Measurements from ENCODE around the gene OSGEP. TPM values are rescaled to one million over a fixed set of nuclear protein-coding genes. Genes with fewer than 3 reads are reported as not detected.

The OSGEP gene
- total and polyA plus RNA-seq, 5 donors = 17.6 to 21.9 (median 18.9) TPM

GRCh38 chr14:20429801-20430669, 24.6 kb downstream of the OSGEP start:
- DNase-seq (no peak), ATAC-seq (no peak)
- Histone ChIP-seq H3K4me1 (ENCODE audit: control insufficient read depth, insufficient read depth, low read length) (peaks cover 5% of the 10 kb centered on the region), H3K9me3 (ENCODE audit: control insufficient read depth, low read length) (no peaks in the 10 kb centered on the region), H3K4me3 (ENCODE audit: low read length) (no peak overlapping the region), H3K27ac (ENCODE audit: low read length) (no peak overlapping the region), H3K27me3 (ENCODE audit: control insufficient read depth, insufficient read depth) (no peaks in the 10 kb centered on the region)
- WGBS = 77% methylated on average over 30 of the region's 30 CpGs
- intact Hi-C loops (cut with DNase I) = no loop called here

DNA sequence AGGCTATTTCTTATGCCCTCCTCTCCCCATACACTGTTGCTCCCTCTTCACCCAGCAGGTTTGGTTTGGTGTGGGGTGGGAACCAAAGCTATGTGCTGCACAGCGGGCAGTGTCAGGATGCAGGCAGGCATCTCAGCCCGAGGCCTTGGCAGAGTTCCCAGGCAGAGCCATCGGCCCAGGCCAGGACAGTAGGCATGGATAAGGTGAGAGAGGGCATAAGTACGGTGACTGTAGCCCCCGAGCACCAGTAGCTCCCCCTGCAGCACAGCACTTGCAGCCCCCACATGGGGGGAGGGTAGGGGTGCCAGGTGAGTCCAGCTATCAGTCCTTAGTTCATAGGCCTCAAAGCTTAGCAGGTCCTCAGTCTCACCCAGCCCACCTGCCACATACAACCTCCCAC, 25.8 kb downstream of the OSGEP start:
- 38% methylated on average over 5 of the region's 5 CpGs for WGBS
- H3K9me3 ChIP-seq (ENCODE audit: control insufficient read depth, low read length) = no peaks in the 10 kb centered on the region
- H3K27ac ChIP-seq (ENCODE audit: low read length) = no peak overlapping the region
- no peaks in the 10 kb centered on the region for H3K27me3 ChIP-seq (ENCODE audit: control insufficient read depth, insufficient read depth)
- H3K4me1 ChIP-seq (ENCODE audit: control insufficient read depth, insufficient read depth, low read length) = peaks cover 5% of the 10 kb centered on the region
- DNase-seq = peak in 1 of 3 donors; percentile 57
- intact Hi-C loops (cut with DNase I) = no loop called here
- ATAC-seq = peak in 1 of 2 donors; percentile 20
- no peak overlapping the region for H3K4me3 ChIP-seq (ENCODE audit: low read length)

DNA sequence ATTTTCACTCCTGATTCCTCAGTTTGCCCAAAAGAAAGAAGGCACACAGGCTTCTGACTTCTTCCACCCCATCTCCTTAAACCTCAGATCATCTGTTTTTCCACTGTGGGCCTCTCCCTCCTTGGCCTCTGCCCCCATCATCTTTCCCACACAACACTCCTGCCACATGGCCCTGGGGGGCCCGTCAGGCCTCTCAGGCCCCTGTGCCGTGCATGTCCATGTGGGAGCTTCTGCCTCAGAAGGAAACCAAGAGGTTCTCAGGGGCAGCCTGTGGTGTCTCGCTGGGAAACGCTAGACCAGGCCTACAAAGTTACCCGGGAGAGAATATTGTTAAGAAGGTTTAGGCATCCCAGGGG, 26.6 kb downstream of the OSGEP start:
- Histone ChIP-seq H3K27me3 (ENCODE audit: control insufficient read depth, insufficient read depth) (no peaks in the 10 kb centered on the region), H3K4me1 (ENCODE audit: control insufficient read depth, insufficient read depth, low read length) (peaks cover 5% of the 10 kb centered on the region), H3K9me3 (ENCODE audit: control insufficient read depth, low read length) (no peaks in the 10 kb centered on the region), H3K4me3 (ENCODE audit: low read length) (no peak overlapping the region), H3K27ac (ENCODE audit: low read length) (no peak overlapping the region)
- ATAC-seq (no peak), DNase-seq (no peak)
- intact Hi-C loops (cut with DNase I) = no loop called here
- 75% methylated on average over 5 of the region's 5 CpGs for WGBS

DNA sequence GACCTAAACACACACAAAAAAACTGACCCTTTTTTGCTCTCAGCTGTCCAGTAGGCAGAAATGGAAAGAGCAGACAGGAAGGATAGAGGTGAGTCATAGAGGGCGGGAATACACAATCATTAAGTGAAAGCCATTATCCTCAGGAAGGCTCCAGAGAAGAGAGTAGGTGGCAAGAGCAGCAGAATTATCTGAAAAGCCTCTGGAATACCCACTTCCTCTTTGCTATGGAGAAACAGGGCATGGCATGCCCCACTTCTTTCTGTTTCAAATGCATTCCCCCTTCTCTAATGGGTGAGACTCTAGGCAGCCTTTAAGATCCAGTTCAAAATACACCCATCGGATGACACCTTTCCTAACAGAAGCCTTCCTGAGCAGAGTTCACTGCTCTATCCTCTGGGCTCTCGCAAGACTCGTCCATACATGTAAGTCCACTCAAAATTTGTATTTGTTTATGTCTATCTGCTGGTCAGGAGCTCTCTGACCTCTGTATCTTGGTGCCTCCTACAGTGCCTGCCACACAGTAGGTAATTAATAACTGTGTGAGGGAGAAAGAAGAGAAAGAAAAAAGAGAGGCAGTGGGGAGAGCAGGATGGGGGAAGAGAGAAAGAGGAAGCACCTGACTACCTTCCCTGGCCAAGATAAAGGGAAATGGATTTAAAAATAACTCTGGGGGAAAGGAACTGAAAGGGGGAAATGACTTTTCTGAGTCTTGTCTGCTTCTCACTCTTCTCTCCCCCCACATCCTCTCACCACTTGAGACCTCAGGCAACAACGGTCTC, 27.2 kb downstream of the OSGEP start:
- 62% methylated on average over 5 of the region's 5 CpGs for WGBS
- H3K4me3 ChIP-seq (ENCODE audit: low read length) = no peak overlapping the region

DNA sequence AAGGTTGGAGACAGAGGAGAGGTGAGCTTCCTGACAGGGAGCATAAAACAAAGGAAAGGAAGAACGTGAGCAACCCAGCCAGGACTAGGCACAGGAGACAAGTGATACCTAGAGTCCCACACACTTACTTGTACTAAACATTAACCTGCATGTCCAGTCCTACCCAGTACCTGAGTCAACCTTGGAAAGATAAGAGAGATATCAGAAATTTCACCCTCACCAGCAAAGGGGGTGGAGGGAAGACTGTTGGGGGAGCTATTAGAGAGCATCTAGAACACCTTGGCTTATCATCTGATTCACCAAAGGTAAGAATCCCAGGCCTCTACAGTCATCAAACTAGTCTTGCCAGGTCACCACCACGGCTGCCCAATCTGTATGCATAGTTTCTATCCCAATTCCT, 29.8 kb downstream of the OSGEP start:
- 36% methylated on average over 2 of the region's 2 CpGs for WGBS
- Histone ChIP-seq H3K27me3 (ENCODE audit: control insufficient read depth, insufficient read depth) (no peaks in the 10 kb centered on the region), H3K9me3 (ENCODE audit: control insufficient read depth, low read length) (no peaks in the 10 kb centered on the region), H3K27ac (ENCODE audit: low read length) (no peak overlapping the region), H3K4me1 (ENCODE audit: control insufficient read depth, insufficient read depth, low read length) (peaks cover 2% of the 10 kb centered on the region), H3K4me3 (ENCODE audit: low read length) (no peak overlapping the region)
- DNase-seq (no peak), ATAC-seq (no peak)
- intact Hi-C loops (cut with DNase I) = no loop called here

More for the DNA sequence above, 27.2 kb downstream of the OSGEP start:
- Histone ChIP-seq H3K9me3 (ENCODE audit: control insufficient read depth, low read length) (no peaks in the 10 kb centered on the region), H3K4me1 (ENCODE audit: control insufficient read depth, insufficient read depth, low read length) (peaks cover 5% of the 10 kb centered on the region), H3K27me3 (ENCODE audit: control insufficient read depth, insufficient read depth) (no peaks in the 10 kb centered on the region), H3K27ac (ENCODE audit: low read length) (no peak overlapping the region)
- peak; percentile 61 to 78 for ATAC-seq
- intact Hi-C loops (cut with DNase I) = no loop called here
- DNase-seq = no peak

- ATAC-seq (no peak), DNase-seq (no peak)
- no peaks in the 10 kb centered on the region for H3K27me3 ChIP-seq (ENCODE audit: control insufficient read depth, insufficient read depth)
- H3K4me3 ChIP-seq (ENCODE audit: low read length) = no peak overlapping the region
- intact Hi-C loops (cut with DNase I) = no loop called here
- H3K4me1 ChIP-seq (ENCODE audit: control insufficient read depth, insufficient read depth, low read length) = peaks cover 2% of the 10 kb centered on the region
- WGBS = 63% methylated on average over 2 of the region's 2 CpGs
- H3K27ac ChIP-seq (ENCODE audit: low read length) = no peak overlapping the region
- H3K9me3 ChIP-seq (ENCODE audit: control insufficient read depth, low read length) = no peaks in the 10 kb centered on the region
These were observed 31.7 kb downstream of the OSGEP start for GRCh38 chr14:20422886-20423285.

DNA sequence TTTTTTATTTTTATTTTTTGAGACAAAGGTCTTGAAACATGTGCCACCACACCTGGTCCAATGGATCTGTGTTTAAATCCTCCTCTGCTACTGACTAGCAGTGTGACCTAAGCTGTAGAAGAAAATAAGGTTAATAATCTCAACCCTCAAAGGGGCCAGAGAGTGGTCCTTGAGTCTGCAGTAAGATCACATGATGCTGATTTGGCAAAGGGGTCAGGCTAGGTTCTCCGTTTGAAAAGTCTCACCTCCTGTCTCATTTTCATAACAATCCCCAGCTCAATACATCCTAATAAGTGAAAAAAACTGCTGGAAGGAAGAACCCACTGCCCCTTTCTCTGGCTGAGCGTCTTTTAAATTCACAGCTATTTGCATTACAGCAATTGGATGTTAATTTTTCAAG, 33.3 kb downstream of the OSGEP start:
- Histone ChIP-seq H3K4me3 (ENCODE audit: low read length) (no peak overlapping the region), H3K27ac (ENCODE audit: low read length) (no peak overlapping the region), H3K27me3 (ENCODE audit: control insufficient read depth, insufficient read depth) (no peaks in the 10 kb centered on the region), H3K9me3 (ENCODE audit: control insufficient read depth, low read length) (no peaks in the 10 kb centered on the region), H3K4me1 (ENCODE audit: control insufficient read depth, insufficient read depth, low read length) (no peaks in the 10 kb centered on the region)
- DNase-seq = no peak
- WGBS = 38% methylated on average over 2 of the region's 2 CpGs
- intact Hi-C loops (cut with DNase I) = no loop called here
- no peak for ATAC-seq

DNA sequence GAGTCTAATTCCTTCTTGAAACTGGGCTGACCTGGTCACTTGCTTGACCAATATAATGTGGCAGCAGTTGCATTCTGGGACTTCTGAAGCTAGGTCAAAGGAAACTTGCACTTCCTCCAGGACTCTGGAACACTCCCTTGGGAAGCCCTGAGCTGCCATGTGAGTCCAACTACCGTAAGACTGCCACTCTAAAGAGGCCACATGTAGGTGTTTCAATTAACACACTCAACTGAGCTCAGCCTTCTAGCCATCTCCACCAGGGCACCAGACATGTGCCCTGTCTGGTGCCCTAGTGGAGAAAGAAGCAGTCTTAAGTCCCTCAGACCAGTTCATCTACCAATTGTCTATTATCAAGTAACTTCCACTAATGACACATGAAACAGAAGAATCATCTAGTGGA, 35.2 kb downstream of the OSGEP start:
- H3K9me3 ChIP-seq (ENCODE audit: control insufficient read depth, low read length) = no peaks in the 10 kb centered on the region
- H3K27ac ChIP-seq (ENCODE audit: low read length) = no peak overlapping the region
- DNase-seq (no peak), ATAC-seq (no peak)
- no peaks in the 10 kb centered on the region for H3K27me3 ChIP-seq (ENCODE audit: control insufficient read depth, insufficient read depth)
- 38% methylated on average over 1 of the region's 1 CpG for WGBS
- no peaks in the 10 kb centered on the region for H3K4me1 ChIP-seq (ENCODE audit: control insufficient read depth, insufficient read depth, low read length)
- intact Hi-C loops (cut with DNase I) = loop anchor here in 1 of 4 donors (10.0 kb wide), 1 partner anchor 185 kb away; no protein-coding TSS in a partner anchor
- H3K4me3 ChIP-seq (ENCODE audit: low read length) = no peak overlapping the region

DNA sequence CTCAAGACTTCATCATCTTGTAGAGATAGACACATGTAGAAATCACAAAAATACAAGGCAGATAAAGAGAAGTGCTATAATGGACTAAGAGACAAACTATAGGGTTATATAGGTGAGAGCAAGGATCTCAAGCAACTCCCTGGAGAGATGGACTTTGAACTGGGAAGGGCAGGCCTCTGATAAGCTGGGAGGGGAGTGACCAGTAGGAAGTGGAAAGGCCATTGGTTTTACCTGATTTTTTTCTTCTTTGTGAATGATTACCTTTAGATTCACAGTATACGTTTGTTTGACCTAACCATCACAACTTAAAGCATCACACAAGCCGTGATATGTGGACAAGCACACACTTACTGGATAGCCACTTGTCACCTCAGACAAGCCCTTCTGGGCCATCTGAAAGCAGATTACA, 36.1 kb downstream of the OSGEP start:
- WGBS = 89% methylated on average over 2 of the region's 2 CpGs
- H3K4me3 ChIP-seq (ENCODE audit: low read length) = no peak overlapping the region
- H3K27ac ChIP-seq (ENCODE audit: low read length) = no peak overlapping the region
- no peaks in the 10 kb centered on the region for H3K27me3 ChIP-seq (ENCODE audit: control insufficient read depth, insufficient read depth)
- intact Hi-C loops (cut with DNase I) = loop anchor here in 1 of 4 donors (10.0 kb wide), 1 partner anchor 186 kb away; no protein-coding TSS in a partner anchor
- DNase-seq (no peak), ATAC-seq (no peak)
- no peaks in the 10 kb centered on the region for H3K9me3 ChIP-seq (ENCODE audit: control insufficient read depth, low read length)
- no peaks in the 10 kb centered on the region for H3K4me1 ChIP-seq (ENCODE audit: control insufficient read depth, insufficient read depth, low read length)

GRCh38 chr14:20417250-20418186, 37.1 kb downstream of the OSGEP start:
- Histone ChIP-seq H3K27me3 (ENCODE audit: control insufficient read depth, insufficient read depth) (no peaks in the 10 kb centered on the region), H3K27ac (ENCODE audit: low read length) (no peak overlapping the region), H3K9me3 (ENCODE audit: control insufficient read depth, low read length) (no peaks in the 10 kb centered on the region), H3K4me1 (ENCODE audit: control insufficient read depth, insufficient read depth, low read length) (no peaks in the 10 kb centered on the region), H3K4me3 (ENCODE audit: low read length) (no peak overlapping the region)
- DNase-seq (no peak), ATAC-seq (no peak)
- WGBS = 76% methylated on average over 7 of the region's 7 CpGs
- intact Hi-C loops (cut with DNase I) = loop anchor here in 1 of 4 donors (10.0 kb wide), 1 partner anchor 187 kb away; no protein-coding TSS in a partner anchor

All from right cardiac atrium (tissue), 5 donors.